ENCODE measurements around the gene ELF2.

- TF ChIP-seq, protein P1, sequence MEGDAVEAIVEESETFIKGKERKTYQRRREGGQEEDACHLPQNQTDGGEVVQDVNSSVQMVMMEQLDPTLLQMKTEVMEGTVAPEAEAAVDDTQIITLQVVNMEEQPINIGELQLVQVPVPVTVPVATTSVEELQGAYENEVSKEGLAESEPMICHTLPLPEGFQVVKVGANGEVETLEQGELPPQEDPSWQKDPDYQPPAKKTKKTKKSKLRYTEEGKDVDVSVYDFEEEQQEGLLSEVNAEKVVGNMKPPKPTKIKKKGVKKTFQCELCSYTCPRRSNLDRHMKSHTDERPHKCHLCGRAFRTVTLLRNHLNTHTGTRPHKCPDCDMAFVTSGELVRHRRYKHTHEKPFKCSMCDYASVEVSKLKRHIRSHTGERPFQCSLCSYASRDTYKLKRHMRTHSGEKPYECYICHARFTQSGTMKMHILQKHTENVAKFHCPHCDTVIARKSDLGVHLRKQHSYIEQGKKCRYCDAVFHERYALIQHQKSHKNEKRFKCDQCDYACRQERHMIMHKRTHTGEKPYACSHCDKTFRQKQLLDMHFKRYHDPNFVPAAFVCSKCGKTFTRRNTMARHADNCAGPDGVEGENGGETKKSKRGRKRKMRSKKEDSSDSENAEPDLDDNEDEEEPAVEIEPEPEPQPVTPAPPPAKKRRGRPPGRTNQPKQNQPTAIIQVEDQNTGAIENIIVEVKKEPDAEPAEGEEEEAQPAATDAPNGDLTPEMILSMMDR (conservative IDR thresholded peaks at IDR 0.05; ENCODE audit: low read length) = no peak
- no peak for TF ChIP-seq EZH2phosphoT487 (IDR thresholded peaks at IDR 0.05; ENCODE audit: borderline replicate concordance)
These were observed 23.5 kb upstream of the ELF2 start for GRCh38 chr4:139200506-139200905.
